ENCODE results near the gene ESR2. TPM values are rescaled to one million over a fixed set of nuclear protein-coding genes. Genes with fewer than 3 reads are reported as not detected.

The ESR2 gene
- total and polyA plus RNA-seq, 2 of the 8 experiments (the other 6 are each of a cell fraction or from before 2014, with no cell fraction given): 0.19 to 0.23 TPM

DNA sequence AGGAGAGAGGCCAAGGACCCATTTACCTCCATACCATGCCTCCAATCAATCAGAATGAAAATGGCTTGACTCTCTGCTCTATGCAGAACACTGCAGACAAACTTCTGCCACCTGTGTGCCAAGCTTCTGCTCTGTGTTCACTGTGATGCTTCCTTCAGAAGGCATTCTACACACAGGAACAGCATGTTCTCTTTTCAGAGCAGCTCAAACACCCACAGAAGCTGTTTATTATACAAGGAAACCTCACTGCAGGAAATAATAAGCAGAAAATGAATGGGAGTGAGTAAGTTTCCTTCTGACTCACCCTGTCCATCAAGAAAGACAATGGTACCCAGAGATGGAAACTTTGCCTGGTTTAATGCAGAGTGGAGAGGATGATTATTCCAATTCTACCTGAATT is 2.4 kb upstream of the ESR2 start:
- Histone ChIP-seq H2AFZ (ENCODE audit: low read length) (no peak overlapping the region), H3K18ac (ENCODE audit: extremely low read depth, low read length) (no peak overlapping the region), H2BK120ac (replicated peaks; ENCODE audit: low read depth, low read length) (no peak overlapping the region), H2BK20ac (ENCODE audit: low read length) (no peak overlapping the region), H3K9ac (replicated peaks in 1 of 4; ENCODE audit: extremely low read depth in 1 of 4, low read depth in 3 of 4, low read length in 3 of 4) (no peak overlapping the region), H3K79me2 (ENCODE audit: control insufficient read depth in 1 of 2, insufficient read depth in 2 of 2, low read length in 2 of 2) (no peaks in the 10 kb centered on the region), H3K36me3 (ENCODE audit: control insufficient read depth in 2 of 4, insufficient read depth in 4 of 4, low read length in 3 of 4) (no peaks in the 10 kb centered on the region), H2AK5ac (ENCODE audit: low read depth, low read length) (no peak overlapping the region), H2BK5ac (ENCODE audit: low read depth, low read length) (no peak overlapping the region), H3K9me3 (ENCODE audit: insufficient read depth in 2 of 2, low read depth in 1 of 2, low read length in 1 of 2) (no peaks in the 10 kb centered on the region), H4K20me1 (replicated peaks in 1 of 2; ENCODE audit: control insufficient read depth in 1 of 2, insufficient read depth in 2 of 2, low read length in 2 of 2) (no peaks in the 10 kb centered on the region), H3K4me3 (ENCODE audit: extremely low read depth in 1 of 4, insufficient read depth in 2 of 4, low read depth in 3 of 4, low read length in 4 of 4) (no peak overlapping the region), H3K56ac (replicated peaks; ENCODE audit: insufficient read length, low read depth, low read length) (no peak overlapping the region), H3K4me1 (replicated peaks in 1 of 4; ENCODE audit: control insufficient read depth in 3 of 4, insufficient read depth in 4 of 4, low read length in 3 of 4) (peaks cover 0 to 3% (median 2%) of the 10 kb centered on the region in 4 experiments; a peak in 3 of 7 replicates), H3K23me2 (ENCODE audit: low read depth, low read length) (peaks cover 11% of the 10 kb centered on the region; the same call in 1 of the 2 replicates), H4K8ac (ENCODE audit: extremely low read depth, insufficient read depth, low read length) (no peak overlapping the region), H3K23ac (ENCODE audit: insufficient read length) (no peak overlapping the region), H2BK15ac (ENCODE audit: low read length) (no peak overlapping the region), H4K5ac (ENCODE audit: insufficient read length, low read depth, low read length) (no peak overlapping the region), H3K79me1 (ENCODE audit: low read depth, low read length) (no peaks in the 10 kb centered on the region), H3K4ac (replicated peaks; ENCODE audit: insufficient read length, low read depth, low read length) (no peak overlapping the region), H2BK12ac (ENCODE audit: low read depth, low read length) (no peak overlapping the region), H3K14ac (ENCODE audit: insufficient read length) (no peak overlapping the region), H3K27ac (ENCODE audit: low read depth, low read length) (no peak overlapping the region), H3K4me2 (ENCODE audit: insufficient read depth in 1 of 2, low read depth in 2 of 2, low read length in 2 of 2) (no peak overlapping the region), H4K91ac (replicated peaks; ENCODE audit: insufficient read length, low read length) (no peak overlapping the region), H3K27me3 (replicated peaks in 1 of 4; ENCODE audit: control insufficient read depth in 3 of 4, extremely low read depth in 1 of 4, insufficient read depth in 3 of 4, low read length in 3 of 4) (peaks cover 0 to 20% (median 16%) of the 10 kb centered on the region in 4 experiments; a peak in 6 of 7 replicates)
- no peak for TF ChIP-seq JUND (IDR thresholded peaks at IDR 0.05; ENCODE audit: low read length)
- TF ChIP-seq CEBPB (IDR thresholded peaks at IDR 0.05; ENCODE audit: low read depth, low read length): no peak
- no peak for TF ChIP-seq RFX5 (IDR thresholded peaks at IDR 0.05; ENCODE audit: borderline replicate concordance, low read depth, low read length)
- TF ChIP-seq TCF12 (IDR thresholded peaks at IDR 0.05; ENCODE audit: low read depth, low read length): no peak
- CTCF ChIA-PET (ENCODE audit: partially characterized antibody): interaction anchor here (1.3 to 5.4 kb wide), 7 partner anchors 8 to 496 kb away, joined by 3 to 49 read pairs (median 10); no protein-coding TSS in a partner anchor
- FAIRE-seq (no peak), DNase-seq (ENCODE audit: low read depth in 1 of 2, low spot score in 2 of 2) (no peak)
- POLR2A ChIA-PET (ENCODE audit: partially characterized antibody): interaction anchor here (0.9 kb wide), 1 partner anchor 13 kb away, joined by 3 read pairs; no protein-coding TSS in a partner anchor
